HG03025 (cell line): ENCODE measurements around the gene METAP1D.
"Not testable (repeated sequence)": the region's sequence is repeated elsewhere in the genome, so short reads cannot be mapped to it uniquely, and the experiment has no call there.

ENCODE experiments used
- ATAC-seq: cut with Tn5 transposase; IDR thresholded peaks from one replicate; pipeline ENCODE4 v1.9.1; 2021; ENCODE audit warnings: mild to moderate bottlenecking, moderate library complexity; ENCODE audit not compliant: unreplicated experiment, low FRiP score

METAP1D gene

DNA sequence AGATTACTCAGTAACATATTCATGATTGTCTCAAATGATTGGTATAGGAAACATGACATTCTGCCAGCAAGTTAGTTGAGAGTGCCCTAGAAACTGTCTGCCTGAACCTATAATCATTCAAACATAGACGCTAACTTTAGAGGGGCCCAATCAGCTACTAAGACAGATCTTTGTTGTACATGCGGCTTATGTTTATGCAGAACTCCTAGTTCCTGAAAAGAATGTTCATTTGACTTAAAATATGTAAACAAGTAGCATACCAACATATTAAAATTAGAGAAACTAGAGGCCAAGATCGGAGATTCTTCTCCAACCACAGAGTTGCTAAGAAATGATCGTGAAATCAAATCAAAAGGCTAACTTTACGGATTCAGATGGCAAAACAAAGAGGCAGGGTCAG lies 4.2 kb upstream of the METAP1D start:
- no peak for ATAC-seq

DNA sequence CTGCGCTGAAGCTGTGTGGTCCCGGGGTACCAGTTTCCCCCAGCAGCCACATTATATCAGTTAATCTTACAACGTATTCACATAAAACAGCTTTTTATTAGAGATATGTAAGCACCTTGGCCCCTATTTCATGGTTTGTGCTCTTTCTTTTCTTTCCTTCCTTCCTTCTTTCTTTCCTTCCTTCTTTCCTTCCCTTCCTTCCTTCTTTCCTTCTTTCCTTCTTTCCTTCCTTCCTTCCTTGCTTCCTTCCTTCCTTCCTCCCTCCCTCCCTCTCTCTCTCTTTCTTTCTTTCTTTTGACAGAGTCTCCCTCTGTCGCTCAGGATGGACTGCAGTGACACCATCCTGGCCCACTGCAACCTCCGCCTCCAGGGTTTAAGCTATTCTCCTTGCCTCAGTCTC lies 3.7 kb upstream of the METAP1D start:
- ATAC-seq = no peak

DNA sequence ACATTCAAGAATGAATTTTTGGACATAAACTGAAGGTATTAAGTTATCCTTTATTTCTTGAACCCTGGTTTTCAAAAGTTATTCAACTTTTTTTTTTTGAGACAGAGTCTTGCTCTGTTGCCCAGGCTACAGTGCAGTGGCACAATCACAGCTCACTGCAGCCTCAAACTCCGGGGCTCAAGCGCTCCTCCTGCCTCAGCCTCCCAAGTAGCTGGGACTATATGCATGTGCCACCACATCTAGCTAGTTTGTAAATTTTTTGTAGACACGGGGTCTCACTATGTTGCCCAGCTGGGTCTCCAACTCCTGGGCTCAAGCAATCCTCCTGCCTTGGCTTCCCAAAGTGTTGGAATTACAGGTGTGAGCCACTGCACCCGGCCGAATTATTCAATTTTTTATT lies 2.7 kb upstream of the METAP1D start:
- ATAC-seq = not testable (repeated sequence)

DNA sequence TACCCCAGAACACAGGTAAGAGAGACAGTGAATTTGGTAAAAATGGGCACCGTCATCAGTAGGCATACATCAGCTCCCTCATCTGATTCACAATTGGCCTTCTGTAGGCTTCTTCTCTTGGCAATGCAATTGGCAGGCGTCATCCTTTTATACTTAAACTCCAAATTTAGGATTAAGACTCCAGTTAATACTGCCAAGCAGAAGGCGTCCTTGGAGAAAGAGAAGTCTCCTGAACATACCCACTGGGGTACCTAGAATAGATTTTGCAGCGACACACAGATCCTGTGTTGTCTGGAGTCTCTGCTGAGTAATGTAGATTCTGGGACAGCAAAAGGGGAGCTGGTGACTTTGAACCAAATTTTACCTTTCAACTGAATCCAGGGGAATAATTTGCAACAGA lies 592 bp upstream of the METAP1D start:
- no peak for ATAC-seq

DNA sequence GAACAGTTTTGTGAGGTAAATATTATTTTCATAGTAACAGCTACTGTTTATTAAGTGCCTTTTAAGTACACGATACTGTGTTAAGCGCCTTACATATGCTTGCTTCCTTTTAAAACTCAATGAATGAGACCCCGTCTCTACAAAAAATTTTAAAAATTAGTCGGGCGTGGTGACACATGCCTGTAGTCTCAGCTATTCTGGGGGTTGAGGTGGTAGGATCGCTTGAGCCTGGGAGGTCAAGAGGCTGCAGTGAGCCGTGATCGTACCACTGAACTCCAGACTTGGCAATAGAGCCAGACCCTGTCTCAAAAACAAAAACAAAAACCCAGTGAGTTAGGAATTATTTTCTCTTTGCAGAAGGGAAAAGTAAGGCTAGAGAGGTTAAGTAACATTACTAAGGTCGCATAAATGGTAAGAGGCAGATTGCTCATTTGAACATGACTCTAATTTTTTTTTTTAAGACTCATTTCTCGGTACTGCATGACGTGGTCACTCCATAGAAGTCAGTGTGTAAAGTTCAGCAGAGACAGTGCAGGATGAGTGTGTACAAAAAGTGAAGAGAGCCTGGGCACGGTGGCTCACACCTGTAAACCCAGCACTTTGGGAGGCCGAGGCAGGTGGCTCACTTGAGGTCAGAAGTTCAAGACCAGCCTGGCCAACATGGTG lies 1.1 kb downstream of the METAP1D start:
- ATAC-seq = no peak

DNA sequence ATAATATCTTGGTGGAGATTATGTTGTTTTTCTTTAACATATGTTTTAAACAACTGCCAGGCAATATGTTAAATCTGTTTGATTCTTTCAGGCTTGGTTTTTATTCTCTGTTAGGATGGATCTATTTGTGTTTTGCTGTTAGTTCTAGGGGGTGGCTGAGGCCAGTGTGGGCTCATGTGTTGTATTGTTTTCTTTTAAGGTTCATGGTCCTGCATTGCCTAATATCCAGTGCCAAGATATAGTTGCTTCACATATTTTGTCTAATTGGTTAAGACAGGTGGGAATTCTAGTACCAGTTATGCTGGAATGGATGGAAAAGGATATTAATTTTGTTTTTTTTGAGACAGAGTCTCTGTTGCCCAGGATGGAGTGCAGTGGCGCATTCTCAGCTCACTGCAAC lies 7.6 kb downstream of the METAP1D start:
- ATAC-seq = no peak

DNA sequence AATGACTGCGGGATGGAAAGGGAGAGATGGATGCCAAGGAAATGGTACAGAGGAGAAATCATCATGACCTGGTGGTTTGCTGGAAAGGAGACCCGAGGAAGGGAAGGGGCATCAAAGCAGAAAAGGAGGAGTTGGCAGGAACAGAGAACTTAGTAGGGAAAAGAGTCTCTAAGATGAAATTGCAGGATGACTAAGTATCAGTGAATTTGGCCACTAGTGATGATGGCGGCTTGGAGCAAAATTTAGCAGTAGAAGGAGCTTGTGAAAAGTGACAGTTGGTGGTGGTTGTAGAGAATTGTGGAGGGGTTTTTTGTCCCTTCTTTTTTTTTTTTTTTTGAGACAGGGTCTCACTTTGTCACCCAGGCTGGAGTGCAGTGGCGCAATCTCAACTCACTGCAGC lies 10.1 kb downstream of the METAP1D start:
- ATAC-seq = no peak

DNA sequence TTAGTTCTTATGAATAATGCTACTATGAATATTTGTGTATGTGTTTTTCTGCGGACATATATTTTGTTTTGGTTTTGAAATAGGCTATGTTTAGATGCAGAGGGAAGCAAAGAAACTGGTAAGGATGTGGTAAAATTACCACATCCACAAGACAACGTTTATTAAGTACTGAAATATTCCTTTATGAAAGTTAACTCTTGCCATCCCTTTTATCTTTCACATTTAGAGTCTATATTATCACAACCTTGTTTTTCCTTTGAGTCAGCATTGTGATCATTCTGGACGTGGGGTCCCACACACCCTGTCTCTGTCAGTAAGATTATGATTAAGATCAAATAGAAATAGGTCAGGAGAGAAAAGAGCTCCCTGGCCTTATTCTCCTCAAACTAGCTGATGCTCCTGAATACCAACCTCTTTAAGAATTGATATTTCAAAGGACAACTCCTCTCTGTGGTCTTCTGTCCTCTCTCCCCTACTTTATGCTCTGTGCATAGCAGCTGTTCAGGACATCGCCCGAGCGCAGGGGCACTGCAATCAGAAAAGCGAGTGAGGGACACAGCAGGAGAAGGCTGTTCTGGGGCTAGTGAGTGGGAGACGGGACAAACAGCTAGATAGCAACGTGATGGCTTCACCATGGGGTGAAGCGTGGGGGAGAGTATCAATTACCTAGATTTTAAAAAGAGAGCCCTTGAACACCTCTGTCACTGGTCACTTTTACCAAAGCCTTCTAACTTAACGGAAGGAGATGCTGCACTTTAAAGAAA lies 12.2 kb downstream of the METAP1D start:
- no peak for ATAC-seq

DNA sequence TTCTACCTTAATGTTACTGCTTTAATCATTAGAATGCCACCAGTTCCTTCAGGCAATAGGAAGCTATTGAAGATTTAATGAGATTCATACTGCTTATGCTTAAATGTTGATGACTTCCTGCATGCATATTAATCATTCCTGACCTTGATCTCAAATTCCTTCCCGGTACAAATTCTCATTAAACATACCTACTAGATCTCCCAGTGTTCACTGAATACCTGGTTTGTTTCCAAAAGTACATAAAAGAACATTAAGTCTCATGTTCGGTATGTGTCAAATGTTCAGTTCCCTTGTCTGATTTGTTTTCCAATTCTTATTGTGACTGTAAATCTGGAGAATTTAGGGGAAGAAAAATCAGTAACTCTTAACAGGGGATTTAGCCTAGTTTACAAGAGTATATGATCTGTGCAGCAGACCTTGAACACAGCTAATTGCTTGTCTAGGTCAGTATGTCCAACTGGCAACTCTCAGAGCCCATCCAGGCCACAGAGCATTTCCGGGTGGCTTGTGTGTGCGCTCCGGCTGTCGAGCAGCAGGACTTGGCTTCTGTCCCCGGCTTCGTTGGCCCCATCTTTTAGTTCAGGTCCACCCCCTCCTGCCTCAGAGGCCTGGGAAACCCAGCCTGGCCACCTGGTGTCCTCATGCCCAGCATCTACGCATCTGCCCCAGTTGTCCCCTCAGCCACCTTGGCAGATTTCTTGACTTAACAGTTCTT lies 13.1 kb downstream of the METAP1D start:
- no peak for ATAC-seq

DNA sequence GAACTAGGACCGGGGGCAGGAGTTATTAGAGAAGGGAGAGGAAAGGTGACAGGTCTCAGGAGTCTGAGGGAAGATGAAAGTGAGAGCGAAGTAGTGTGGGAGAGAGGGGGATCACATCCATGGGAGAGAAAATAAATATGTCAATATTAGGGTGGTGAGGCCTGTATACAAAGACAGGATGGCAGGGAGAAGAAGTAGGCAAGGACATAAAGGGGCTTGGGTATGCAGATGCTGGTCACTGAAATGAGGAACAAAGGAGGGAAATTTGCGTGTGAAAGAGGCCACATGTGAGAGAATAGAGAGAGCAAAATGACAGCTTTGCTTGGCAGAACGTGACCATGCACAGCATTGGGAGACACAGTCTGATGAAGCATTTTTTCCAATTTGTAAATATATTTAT lies 13.6 kb downstream of the METAP1D start:
- no peak for ATAC-seq

DNA sequence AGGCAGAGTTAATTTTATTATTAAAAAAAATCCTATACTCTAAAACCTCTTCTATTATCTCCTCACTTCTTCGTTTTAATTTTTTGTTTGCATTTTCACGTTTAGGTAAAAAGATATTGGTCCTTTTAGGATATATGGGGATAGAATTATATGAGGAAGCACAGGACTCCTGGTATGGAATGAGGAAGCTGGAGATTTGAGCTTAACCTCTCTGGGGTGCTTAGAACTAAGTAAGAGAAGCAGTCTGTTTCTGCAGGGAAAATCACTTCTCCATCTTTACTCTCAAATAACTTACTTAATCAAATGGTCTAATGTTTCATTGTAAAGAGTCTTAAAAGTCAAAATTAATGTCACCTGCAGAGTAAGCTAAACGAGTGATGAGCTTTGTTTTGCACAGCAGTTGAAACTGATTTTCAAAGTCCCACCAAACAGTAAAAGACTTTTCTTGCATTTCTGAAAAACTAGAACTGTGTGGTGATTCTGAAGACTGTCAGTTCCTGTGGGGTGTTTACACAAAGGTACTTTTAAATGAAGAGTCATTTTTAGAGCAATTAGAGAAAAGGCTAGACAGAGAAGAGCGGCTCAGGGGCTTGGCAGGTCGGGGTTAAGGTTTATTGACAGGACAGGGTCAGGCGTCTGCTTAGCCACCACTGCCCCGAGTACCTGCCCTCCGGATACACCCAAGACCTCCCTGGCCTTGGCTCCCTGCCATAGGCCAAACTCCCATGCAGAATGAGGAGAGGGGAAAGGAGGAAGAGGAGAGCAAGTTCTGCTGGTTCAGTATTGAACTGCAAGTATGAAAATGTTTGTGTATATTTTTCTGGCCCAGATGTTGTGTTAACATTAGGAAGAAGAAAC lies 21.6 kb downstream of the METAP1D start:
- ATAC-seq = no peak

DNA sequence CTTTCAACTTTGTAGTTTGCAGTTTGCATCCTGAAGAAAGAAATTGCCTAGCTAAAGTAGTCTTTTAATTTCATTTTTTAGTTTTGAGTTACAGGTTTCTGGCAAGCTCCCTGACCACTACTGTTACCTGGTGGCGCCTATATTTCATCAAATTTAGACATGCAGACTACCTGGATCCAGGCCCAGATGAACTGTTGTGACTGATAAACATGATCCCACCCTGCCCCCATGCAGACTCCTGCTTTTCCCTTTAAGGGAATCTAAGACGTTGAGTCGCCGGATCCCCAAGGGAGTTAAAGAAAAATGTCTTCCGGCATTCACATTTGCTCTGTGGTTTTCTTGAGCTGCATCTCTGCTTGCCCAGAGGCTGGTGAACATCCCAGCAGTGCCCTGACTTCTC lies 22.2 kb downstream of the METAP1D start:
- no peak for ATAC-seq

DNA sequence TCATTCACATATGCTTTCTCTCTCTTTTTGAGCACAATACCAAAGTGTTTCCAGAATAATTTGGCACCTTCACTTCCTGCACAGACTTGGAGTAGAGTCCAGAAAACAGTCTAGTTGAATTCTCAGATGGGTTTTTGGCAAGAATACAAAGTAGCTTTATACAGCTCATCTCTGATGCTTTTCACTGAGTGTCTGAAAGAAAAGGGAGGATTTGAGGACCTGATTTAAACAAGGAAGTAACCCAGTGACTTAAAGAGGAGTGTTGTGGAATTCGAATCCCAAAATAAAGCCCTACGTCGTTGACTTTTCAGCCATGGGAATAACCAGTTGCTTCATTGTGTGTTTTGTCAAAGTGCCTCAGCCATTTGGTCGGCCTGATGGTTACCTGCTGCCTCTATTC lies 31.8 kb downstream of the METAP1D start:
- ATAC-seq = no peak

DNA sequence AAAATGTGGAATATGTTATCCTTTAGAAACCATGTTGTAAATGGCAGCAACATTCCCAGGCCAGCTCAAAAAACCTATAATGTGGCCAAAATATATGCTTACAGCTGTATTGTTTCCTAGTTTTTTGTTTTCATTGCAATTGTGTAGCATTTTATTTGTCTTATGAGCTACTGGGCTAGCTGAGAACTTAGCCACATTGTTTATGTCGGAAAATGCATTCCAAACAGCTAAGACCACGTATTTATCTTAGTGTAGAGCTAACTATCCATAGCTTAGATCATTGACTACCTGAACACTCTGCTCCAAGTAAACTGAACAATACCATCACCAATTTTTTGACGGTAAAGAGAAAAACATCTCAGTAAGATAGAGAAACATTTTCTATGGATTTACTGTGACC lies 38.4 kb downstream of the METAP1D start:
- ATAC-seq = no peak

DNA sequence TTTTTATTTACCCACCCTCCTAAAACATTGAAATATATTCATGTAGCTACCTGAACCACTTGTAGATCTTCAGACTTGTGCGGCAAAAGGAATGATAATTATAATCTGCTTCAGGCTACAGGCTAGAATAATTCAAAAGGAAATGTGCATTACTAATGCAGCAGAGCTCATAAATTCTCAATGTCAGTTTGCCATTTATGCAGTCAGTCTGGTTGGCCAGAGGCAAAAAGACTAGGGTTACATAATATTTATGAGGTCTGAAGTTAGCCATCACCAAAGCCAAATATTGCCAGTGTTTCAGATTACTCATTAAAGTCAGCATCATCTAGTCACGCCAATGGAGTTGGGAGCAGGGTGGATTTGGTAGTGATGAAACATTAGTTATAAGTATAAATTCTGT lies 38.9 kb downstream of the METAP1D start:
- no peak for ATAC-seq

DNA sequence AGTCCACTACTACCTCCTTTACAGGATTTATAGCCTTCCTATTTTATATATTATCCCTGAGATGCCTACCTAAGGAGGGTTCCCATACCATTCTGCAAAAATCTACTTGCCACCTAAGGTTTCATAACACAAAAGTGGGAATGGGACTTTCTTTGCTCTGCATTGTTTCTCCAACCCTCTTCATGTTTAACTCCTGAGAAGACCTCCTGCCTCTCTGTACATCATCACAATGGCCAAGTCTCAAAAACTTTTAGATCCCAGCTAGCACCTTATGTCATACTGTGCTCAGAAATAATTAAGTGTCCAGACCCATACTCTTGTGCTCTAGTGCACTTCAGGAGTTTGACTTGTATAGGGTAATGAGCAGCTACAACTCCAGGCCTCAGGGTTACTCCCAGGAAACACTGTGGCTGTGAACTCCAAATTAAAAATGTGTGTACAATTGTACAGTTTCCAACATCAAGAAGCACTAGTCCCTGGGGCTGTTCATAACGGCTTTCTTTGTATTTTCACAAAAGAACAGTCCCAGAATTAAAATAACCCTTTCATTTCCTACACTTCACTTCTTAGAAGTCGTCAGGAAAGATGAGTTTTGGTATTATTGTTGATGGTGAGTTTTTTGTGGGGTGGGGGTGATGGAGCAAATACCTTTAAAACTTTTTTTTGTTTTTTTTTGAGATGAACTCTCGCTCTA lies 39.4 kb downstream of the METAP1D start:
- no peak for ATAC-seq

DNA sequence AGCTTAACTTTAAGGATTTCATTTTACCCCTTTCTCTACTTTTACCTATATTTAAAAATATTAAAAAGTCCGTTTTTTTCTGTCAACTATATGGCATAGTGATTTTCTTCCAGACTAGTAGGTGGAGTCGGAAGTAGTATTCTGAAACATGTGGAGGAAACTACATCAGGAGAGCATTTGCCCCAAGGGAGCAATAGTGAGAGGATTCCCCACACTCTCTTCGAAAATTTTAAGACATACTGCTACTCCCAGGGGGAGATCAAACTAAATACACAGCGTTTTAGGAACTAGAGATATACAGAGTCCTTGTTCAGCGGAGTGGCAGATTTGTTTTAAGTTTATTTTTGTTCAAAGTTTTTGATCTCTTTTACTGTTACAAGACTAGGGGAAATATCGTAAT lies 40.6 kb downstream of the METAP1D start:
- no peak for ATAC-seq

DNA sequence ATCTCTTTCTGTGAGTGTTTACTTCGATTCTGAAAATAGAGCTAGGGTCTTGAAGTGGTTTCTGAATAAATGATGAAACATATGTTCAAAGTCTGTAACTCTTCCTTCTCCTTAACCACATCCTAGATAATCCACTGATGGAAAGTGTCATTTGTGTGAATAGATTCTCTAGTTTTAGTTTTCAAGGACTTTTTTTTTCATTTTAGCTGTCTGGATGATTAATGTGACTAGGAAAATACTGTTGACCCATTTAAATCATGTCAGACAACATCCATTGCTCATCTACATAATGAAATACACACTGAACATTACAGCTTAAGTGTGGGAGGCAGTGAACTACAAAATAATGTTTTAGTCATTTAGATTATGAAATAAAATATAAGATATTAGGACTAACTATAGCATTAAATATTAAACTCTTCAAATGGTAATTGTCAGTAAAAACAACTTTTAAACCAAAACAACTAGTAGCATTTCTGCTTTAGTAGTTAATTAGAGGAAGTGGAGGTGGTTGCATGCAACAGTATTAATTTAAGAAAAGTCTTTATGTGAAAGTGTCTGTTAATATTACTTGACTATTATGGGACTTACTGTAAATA lies 46.4 kb downstream of the METAP1D start:
- no peak for ATAC-seq

DNA sequence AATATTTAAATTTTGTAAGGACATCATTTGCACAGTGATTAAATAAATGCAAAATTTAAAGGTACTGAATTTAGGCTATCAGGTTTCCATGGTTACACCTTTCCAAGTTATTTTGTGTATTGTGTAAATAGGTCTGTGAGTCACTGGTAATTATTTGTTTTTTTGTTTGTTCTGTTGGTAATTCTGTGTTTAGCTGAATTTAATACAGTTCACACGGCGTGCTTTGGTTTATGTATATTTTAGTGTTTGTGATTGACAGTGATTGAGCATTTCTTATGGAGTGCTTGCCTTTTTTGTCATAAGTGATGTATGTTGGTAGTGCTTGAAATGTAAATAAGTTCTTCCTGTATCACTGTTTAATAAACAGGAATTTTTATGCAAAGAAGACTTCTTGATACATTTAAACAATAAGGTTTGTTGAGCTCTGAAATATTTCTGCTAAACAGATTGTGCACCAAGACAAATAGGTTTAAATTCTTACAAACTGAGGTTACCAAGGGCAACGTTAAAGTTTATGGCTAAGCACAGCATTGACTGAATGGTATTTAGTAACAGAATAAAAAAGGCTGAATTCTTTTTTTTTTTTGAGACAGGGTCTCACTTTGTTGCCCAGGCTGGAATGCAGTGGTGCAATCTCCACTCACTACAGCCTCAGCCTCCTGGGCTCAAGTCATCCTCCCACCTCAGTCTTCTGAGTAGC lies 47.3 kb downstream of the METAP1D start:
- ATAC-seq = no peak
